ENCODE measurements around the gene SUSD6. TPM values are rescaled to one million over a fixed set of nuclear protein-coding genes. Genes with fewer than 3 reads are reported as not detected.

SUSD6 gene
- total RNA-seq, 1 experiment from 2014 or later: 3.7 TPM

GRCh38 chr14:69713993-69714679 is 102.7 kb downstream of the SUSD6 start:
- Histone ChIP-seq H3K27me3 (ENCODE audit: insufficient read depth, low read length) (no peaks in the 10 kb centered on the region), H3K23ac (ENCODE audit: insufficient read length, low read depth, low read length) (no peak overlapping the region), H3K9ac (ENCODE audit: extremely low read depth, insufficient read length, low read length) (peak overlapping the region; percentile 9), H3K56ac (ENCODE audit: insufficient read length, low read depth, low read length) (no peak overlapping the region), H4K5ac (ENCODE audit: insufficient read length, low read depth, low read length) (no peak overlapping the region), H2AK5ac (ENCODE audit: insufficient read length, low read length) (no peak overlapping the region), H3K4me1 (ENCODE audit: insufficient read depth, low read length) (peaks cover 5% of the 10 kb centered on the region; the same call in 1 of the 2 replicates), H3K9me3 (ENCODE audit: control insufficient read depth, low read depth, low read length) (no peaks in the 10 kb centered on the region), H3K4me2 (ENCODE audit: insufficient read depth, insufficient read length, low read length) (no peak overlapping the region), H3K14ac (ENCODE audit: insufficient read depth, low read length) (no peak overlapping the region; the same call in 1 of the 2 replicates), H2BK12ac (ENCODE audit: insufficient read length, low read depth, low read length) (no peak overlapping the region), H2AFZ (ENCODE audit: low read length) (no peak overlapping the region), H3K18ac (ENCODE audit: insufficient read length, low read depth, low read length) (no peak overlapping the region), H3T11ph (ENCODE audit: low read length) (no peak overlapping the region), H4K91ac (ENCODE audit: insufficient read length, low read depth, low read length) (no peak overlapping the region), H3K79me2 (ENCODE audit: insufficient read depth, low read length) (no peaks in the 10 kb centered on the region), H2BK20ac (ENCODE audit: low read depth, low read length, poor library complexity, severe bottlenecking) (no peak overlapping the region), H4K20me1 (ENCODE audit: control insufficient read depth, insufficient read depth, insufficient read length) (no peaks in the 10 kb centered on the region), H4K8ac (replicated peaks; ENCODE audit: insufficient read length, low read depth, low read length) (no peak overlapping the region), H3K4ac (ENCODE audit: low read depth, low read length) (no peak overlapping the region), H2BK5ac (ENCODE audit: insufficient read length, low read length) (no peak overlapping the region), H3K23me2 (ENCODE audit: insufficient read length, low read depth, low read length, poor library complexity, severe bottlenecking) (no peaks in the 10 kb centered on the region), H2BK15ac (ENCODE audit: low read depth, low read length) (no peak overlapping the region), H2BK120ac (ENCODE audit: low read depth, low read length, poor library complexity, severe bottlenecking) (no peak overlapping the region), H3K27ac (ENCODE audit: insufficient read length, low read depth, low read length) (no peak overlapping the region), H3K79me1 (ENCODE audit: insufficient read depth, low read depth, low read length, poor library complexity, severe bottlenecking) (no peaks in the 10 kb centered on the region)
- WGBS (ENCODE audit: extremely low coverage, insufficient read length, low lambda C conversion rate): no CpG with 5 or more reads among the region's 9 CpGs
- no peak for TF ChIP-seq CTCF (conservative IDR thresholded peaks at IDR 0.05)
- Mint-ChIP-seq H3K27me3 (ENCODE audit: low read depth) (no peaks in the 10 kb centered on the region), H3K4me1 (peaks cover 63% of the 10 kb centered on the region in 2 experiments), H3K27ac (peak overlapping the region; percentile 90 to 99 (median 98)), H3K9me3 (no peaks in the 10 kb centered on the region; a peak in 1 of 5 replicates), H3K4me3 (0 out of 5 replicates have a peak overlapping the region, but pooled peaks of 1 of the 2 experiments have one; percentile 7), H3K36me3 (ENCODE audit: insufficient read depth in 1 of 3, low read depth in 3 of 3) (no peaks in the 10 kb centered on the region)
- DNase-seq: no peak
